HCT116 (cell line): ENCODE measurements around the gene OR2D3. TPM values are rescaled to one million over a fixed set of nuclear protein-coding genes. Genes with fewer than 3 reads are reported as not detected.

Experiments used
- ATAC-seq: fragments of 200-7000 bp; cut with Tn5 transposase; 2 replicates; pipeline ENCODE4 v1.9.1; 2020; ENCODE audit warnings: mild to moderate bottlenecking, moderate library complexity
- Bru-seq: library from RNA; stranded (reverse); fragments of 400-500 nt; gene quantifications from one replicate; lab custom pipeline; 2021; lab: Mats Ljungman, UMichigan
- BruChase-seq, 2 experiments: library from RNA; stranded (reverse); fragments of 400-500 nt; gene quantifications; one replicate each; lab custom pipeline; 2021; lab: Mats Ljungman, UMichigan
- BruUV-seq: library from RNA; stranded (reverse); fragments of 400-500 nt; replicated peaks from 2 replicates; lab custom pipeline; 2021; lab: Mats Ljungman, UMichigan
- CTCF ChIA-PET: fragments of 300-600 bp; sonication (Branson Sonifier 250); formaldehyde crosslinking; loops from one replicate; lab custom pipeline; 2021; ENCODE audit warnings: antibody characterized with exemption; lab: Charles Lee
- POLR2A ChIA-PET: fragments of 300-600, 350-600 bp; sonication (Branson Sonifier 250); formaldehyde crosslinking; loops from one replicate; lab custom pipeline; 2021; ENCODE audit warnings: antibody characterized with exemption; lab: Charles Lee
- RAD21 ChIA-PET, 2 experiments: fragments of 300-600 bp; sonication (Branson Sonifier 250); formaldehyde crosslinking; loops; one replicate each; lab custom pipeline; 2023; ENCODE audit warnings: low total read pairs in 2 of 2; ENCODE audit not compliant: uncharacterized antibody in 2 of 2, unreplicated experiment in 2 of 2, low non-redundant PET in 1 of 2; lab: Charles Lee
- DNase-seq: peaks from one replicate; pipeline ENCODE4 v3.0.0-alpha.2; 2010; ENCODE audit warnings: low read depth, low spot score
- H2AFZ ChIP-seq: fragments of 200-600 bp; shearing (Covaris generic), sonication (generic); 2 replicates; pipeline ENCODE4 v1.6.1; 2017; ENCODE audit warnings: low read depth, mixed run types, mixed read lengths, antibody characterized with exemption, low read length; ENCODE audit not compliant: poor library complexity, severe bottlenecking
- H3K27ac ChIP-seq: 2 replicates; pipeline ENCODE4 v1.5.1; 2012; ENCODE audit warnings: low read depth, low read length
- H3K27me3 ChIP-seq: fragments of 200-600 bp; sonication (generic); 2 replicates; pipeline ENCODE4 v1.6.1; 2016; ENCODE audit warnings: mixed run types, low read length, mixed read lengths; ENCODE audit not compliant: insufficient read depth
- H3K36me3 ChIP-seq, 2 experiments: fragments of 200-500 bp in 1 of 2; fragments of 200-600 bp in 1 of 2; sonication (Bioruptor generic) in 1 of 2; sonication (generic) in 1 of 2; 2 replicates each; pipeline versions ENCODE4 v1.5.1 to v1.6.1; 2014 to 2016; ENCODE audit warnings: low read length in 2 of 2, inconsistent platforms in 1 of 2, mixed read lengths in 1 of 2, mixed run types in 1 of 2; ENCODE audit not compliant: insufficient read depth in 2 of 2, control insufficient read depth in 1 of 2
- H3K4me1 ChIP-seq, 2 experiments: fragments of 200-600 bp in 1 of 2; sonication (generic) in 1 of 2; 2 replicates each; pipeline versions ENCODE4 v1.5.1 to v1.6.1; 2012 to 2017; ENCODE audit warnings: low read length in 2 of 2, inconsistent platforms in 1 of 2, mild to moderate bottlenecking in 1 of 2, mixed read lengths in 1 of 2, mixed run types in 1 of 2, moderate library complexity in 1 of 2; ENCODE audit not compliant: insufficient read depth in 2 of 2, control insufficient read depth in 1 of 2
- H3K4me2 ChIP-seq: fragments of 200-600 bp; sonication (generic); 2 replicates; pipeline ENCODE4 v1.6.1; 2017; ENCODE audit warnings: mixed run types, low read length, mixed read lengths
- H3K4me3 ChIP-seq, 2 experiments: fragments of 200-600 bp in 1 of 2; sonication (generic) in 1 of 2; replicated peaks in 1 of 2; 2 replicates each; pipeline ENCODE4 v1.5.1; 2011 to 2016; ENCODE audit warnings: low read length in 2 of 2, control low read depth in 1 of 2, low read depth in 1 of 2, mild to moderate bottlenecking in 1 of 2, mixed read lengths in 1 of 2, mixed run types in 1 of 2
- H3K79me2 ChIP-seq: fragments of 200-600 bp; sonication (generic); 2 replicates; pipeline ENCODE4 v1.6.1; 2017; ENCODE audit warnings: mild to moderate bottlenecking, mixed run types, low read length, moderate library complexity, mixed read lengths; ENCODE audit not compliant: insufficient read depth
- H3K9ac ChIP-seq: fragments of 200-600 bp; sonication (generic); 2 replicates; pipeline ENCODE4 v1.6.1; 2016; ENCODE audit warnings: low read length, mixed read lengths
- H3K9me2 ChIP-seq: fragments of 200-600 bp; sonication (generic), shearing (Covaris generic); 2 replicates; pipeline ENCODE4 v1.6.1; 2017; ENCODE audit warnings: mixed run types, mild to moderate bottlenecking, moderate library complexity; ENCODE audit not compliant: insufficient read depth
- H3K9me3 ChIP-seq, 2 experiments: fragments of 200-500 bp in 1 of 2; fragments of 200-600 bp in 1 of 2; sonication (Bioruptor generic) in 1 of 2; sonication (generic) in 1 of 2; 2 replicates each; pipeline ENCODE4 v1.6.1; 2014 to 2017; ENCODE audit warnings: low read length in 2 of 2, mixed read lengths in 2 of 2, inconsistent platforms in 1 of 2, low read depth in 1 of 2, mild to moderate bottlenecking in 1 of 2, mixed run types in 1 of 2, moderate library complexity in 1 of 2; ENCODE audit not compliant: control insufficient read depth in 1 of 2, insufficient read depth in 1 of 2
- H4K20me1 ChIP-seq: fragments of 200-600 bp; sonication (generic), shearing (Covaris generic); 2 replicates; pipeline ENCODE4 v1.6.1; 2017; ENCODE audit warnings: mixed run types, mild to moderate bottlenecking, moderate library complexity; ENCODE audit not compliant: insufficient read depth
- CBX3 ChIP-seq: IDR thresholded peaks from 2 replicates; pipeline ENCODE4 v1.6.1; 2012; ENCODE audit warnings: low read depth
- CEBPB ChIP-seq: IDR thresholded peaks from 2 replicates; pipeline ENCODE4 v1.6.1; 2012; ENCODE audit warnings: low read depth
- CTCF ChIP-seq, 3 experiments: fragments of 200-600 bp in 1 of 3; sonication (generic) in 1 of 3; IDR thresholded peaks in 2 of 3; conservative IDR thresholded peaks in 1 of 3; 2 replicates each; pipeline ENCODE4 v1.5.1; 2012 to 2017; ENCODE audit warnings: low read depth in 2 of 3, low read length in 2 of 3, antibody characterized with exemption in 1 of 3, borderline replicate concordance in 1 of 3, control low read depth in 1 of 3, mild to moderate bottlenecking in 1 of 3, mixed read lengths in 1 of 3, mixed run types in 1 of 3, moderate library complexity in 1 of 3; ENCODE audit not compliant: insufficient read depth in 1 of 3
- ELF1 ChIP-seq: IDR thresholded peaks from 2 replicates; pipeline ENCODE4 v1.6.1; 2012; ENCODE audit warnings: low read depth, borderline replicate concordance
- EZH2 ChIP-seq: fragments of 200-600 bp; sonication (generic); IDR thresholded peaks from 2 replicates; pipeline ENCODE4 v1.6.1; 2017; ENCODE audit warnings: antibody characterized with exemption, mixed run types
- EZH2phosphoT487 ChIP-seq: fragments of 200-600 bp; IDR thresholded peaks from 2 replicates; pipeline ENCODE4 v1.6.1; 2018; ENCODE audit warnings: antibody characterized with exemption, borderline replicate concordance
- MAX ChIP-seq: IDR thresholded peaks from 2 replicates; pipeline ENCODE4 v1.6.1; 2012
- POLR2A ChIP-seq: IDR thresholded peaks from 2 replicates; pipeline ENCODE4 v1.7.0; 2011; ENCODE audit warnings: borderline replicate concordance; ENCODE audit not compliant: insufficient read depth, insufficient read length; ENCODE audit errors: extremely low read depth
- RAD21 ChIP-seq: IDR thresholded peaks from 2 replicates; pipeline ENCODE4 v1.6.1; 2012; ENCODE audit warnings: low read depth, mild to moderate bottlenecking
- REST ChIP-seq: IDR thresholded peaks from 2 replicates; pipeline ENCODE4 v1.6.1; 2012; ENCODE audit warnings: low read depth
- SIN3A ChIP-seq: IDR thresholded peaks from 2 replicates; pipeline ENCODE4 v1.6.1; 2012; ENCODE audit warnings: low read depth
- SP1 ChIP-seq: IDR thresholded peaks from 2 replicates; pipeline ENCODE4 v1.6.1; 2012; ENCODE audit warnings: low read depth
- SRF ChIP-seq: IDR thresholded peaks from 2 replicates; pipeline ENCODE4 v1.6.1; 2012; ENCODE audit warnings: low read depth
- TCF7L2 ChIP-seq: IDR thresholded peaks from 2 replicates; pipeline ENCODE4 v1.7.0; 2011; ENCODE audit warnings: borderline replicate concordance, inconsistent platforms; ENCODE audit not compliant: insufficient read depth, insufficient read length; ENCODE audit errors: extremely low read depth
- YY1 ChIP-seq: IDR thresholded peaks from 2 replicates; pipeline ENCODE4 v1.6.1; 2011; ENCODE audit warnings: low read length, low read depth, moderate library complexity, mild to moderate bottlenecking; ENCODE audit not compliant: insufficient replicate concordance; ENCODE audit errors: extremely low read depth
- ZFX ChIP-seq: fragments of 450-650 bp; IDR thresholded peaks from 2 replicates; pipeline ENCODE4 v1.6.1; 2017
- ZNF274 ChIP-seq: fragments of 200-500 bp; sonication (Bioruptor generic); IDR thresholded peaks from 2 replicates; pipeline ENCODE4 v1.6.1; 2014; ENCODE audit warnings: mild to moderate bottlenecking, low read depth, low read length, inconsistent platforms
- intact Hi-C: fragments of 100-400 bp; cut with micrococcal nuclease; formaldehyde crosslinking; loops from 2 replicates; pipeline ENCODE4 v1.10.0; 2022
- long read RNA-seq: library from polyadenylated mRNA; unstranded; transcript quantifications from one replicate; pipeline ENCODE4 v2.0.0, GENCODE V29; 2021; ENCODE audit not compliant: unreplicated experiment
- polyA plus RNA-seq: library from polyadenylated mRNA; unstranded; fragments of >200 nt; gene quantifications from 2 replicates; pipeline ENCODE4 v1.2.1, GENCODE V29; 2012; ENCODE audit warnings: missing spikeins
- total RNA-seq: library from RNA; stranded (reverse); gene quantifications from one replicate; pipeline ENCODE4 v1.2.1, GENCODE V29; 2021; ENCODE audit not compliant: unreplicated experiment
- TF ChIP-seq, protein P1 (sequence below): IDR thresholded peaks from 2 replicates; pipeline ENCODE4 v1.6.1; 2011; ENCODE audit warnings: mild to moderate bottlenecking, low read length, moderate library complexity; ENCODE audit not compliant: insufficient replicate concordance; ENCODE audit errors: extremely low read depth
- TF ChIP-seq, protein P2 (sequence below): IDR thresholded peaks from 2 replicates; pipeline ENCODE4 v1.6.1; 2012

OR2D3 gene, protein sequence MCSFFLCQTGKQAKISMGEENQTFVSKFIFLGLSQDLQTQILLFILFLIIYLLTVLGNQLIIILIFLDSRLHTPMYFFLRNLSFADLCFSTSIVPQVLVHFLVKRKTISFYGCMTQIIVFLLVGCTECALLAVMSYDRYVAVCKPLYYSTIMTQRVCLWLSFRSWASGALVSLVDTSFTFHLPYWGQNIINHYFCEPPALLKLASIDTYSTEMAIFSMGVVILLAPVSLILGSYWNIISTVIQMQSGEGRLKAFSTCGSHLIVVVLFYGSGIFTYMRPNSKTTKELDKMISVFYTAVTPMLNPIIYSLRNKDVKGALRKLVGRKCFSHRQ
- total RNA-seq (not detected), Bru-seq, nascent RNA (not detected), BruChase-seq, experiment 1, labeled RNA remaining after a 6-hour chase (not detected), BruChase-seq, experiment 2, labeled RNA remaining after a 2-hour chase (not detected)
- polyA plus RNA-seq, result 0.19 TPM in 1 of 2 replicates, not detected in the other
- long read RNA-seq, result 0 reads

GRCh38 chr11:6920702-6921101 is at the start of gene OR2D3:
Gene OR2D3 (plus strand): TSS chr11:6921002. CDS start chr11:6921002, 0 bp downstream.
- no peak within 1 kb of the TSS for H3K9ac ChIP-seq
- H2AFZ ChIP-seq, result no peak within 1 kb of the TSS
- no peaks in the 10 kb centered on the region for H3K27me3 ChIP-seq
- intact Hi-C loops, result no loop called here
- ChIA-PET CTCF (no interaction called here), POLR2A (no interaction called here), RAD21 (no interaction called here)
- no peaks in the 10 kb centered on the region for H3K9me3 ChIP-seq
- H3K4me1 ChIP-seq, result peaks cover 4% of the 10 kb centered on the region in 2 experiments; a peak in 2 of 4 replicates
- no peak within 1 kb of the TSS for H3K4me3 ChIP-seq
- no peak within 1 kb of the TSS for H3K27ac ChIP-seq
- H3K4me2 ChIP-seq, result no peak within 1 kb of the TSS
- BruUV-seq, result no TSS peak
- no peaks in the 10 kb centered on the region for H4K20me1 ChIP-seq
- no peaks in the 10 kb centered on the region for H3K9me2 ChIP-seq
- H3K36me3 ChIP-seq, result no peaks in the 10 kb centered on the region
- H3K79me2 ChIP-seq, result no peaks in the 10 kb centered on the region
- DNase-seq, result no peak
- no peak for ATAC-seq
- TF ChIP-seq SIN3A (no peak), SRF (no peak), SP1 (no peak), POLR2A (no peak), YY1 (no peak), ZFX (no peak), MAX (no peak), CTCF (IDR thresholded peaks at IDR 0.05 in 2 of 3, conservative IDR thresholded peaks at IDR 0.05 in 1 of 3; ENCODE audit: borderline replicate concordance in 1 of 3, insufficient read depth in 1 of 3, low read depth in 2 of 3, low read length in 2 of 3) (no peak), CEBPB (no peak), ELF1 (no peak), ZNF274 (no peak), EZH2phosphoT487 (no peak), REST (no peak), EZH2 (no peak), TCF7L2 (no peak), RAD21 (no peak), CBX3 (no peak)
- TF ChIP-seq, protein P1, sequence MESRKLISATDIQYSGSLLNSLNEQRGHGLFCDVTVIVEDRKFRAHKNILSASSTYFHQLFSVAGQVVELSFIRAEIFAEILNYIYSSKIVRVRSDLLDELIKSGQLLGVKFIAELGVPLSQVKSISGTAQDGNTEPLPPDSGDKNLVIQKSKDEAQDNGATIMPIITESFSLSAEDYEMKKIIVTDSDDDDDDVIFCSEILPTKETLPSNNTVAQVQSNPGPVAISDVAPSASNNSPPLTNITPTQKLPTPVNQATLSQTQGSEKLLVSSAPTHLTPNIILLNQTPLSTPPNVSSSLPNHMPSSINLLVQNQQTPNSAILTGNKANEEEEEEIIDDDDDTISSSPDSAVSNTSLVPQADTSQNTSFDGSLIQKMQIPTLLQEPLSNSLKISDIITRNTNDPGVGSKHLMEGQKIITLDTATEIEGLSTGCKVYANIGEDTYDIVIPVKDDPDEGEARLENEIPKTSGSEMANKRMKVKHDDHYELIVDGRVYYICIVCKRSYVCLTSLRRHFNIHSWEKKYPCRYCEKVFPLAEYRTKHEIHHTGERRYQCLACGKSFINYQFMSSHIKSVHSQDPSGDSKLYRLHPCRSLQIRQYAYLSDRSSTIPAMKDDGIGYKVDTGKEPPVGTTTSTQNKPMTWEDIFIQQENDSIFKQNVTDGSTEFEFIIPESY, result no peak
- TF ChIP-seq, protein P2, sequence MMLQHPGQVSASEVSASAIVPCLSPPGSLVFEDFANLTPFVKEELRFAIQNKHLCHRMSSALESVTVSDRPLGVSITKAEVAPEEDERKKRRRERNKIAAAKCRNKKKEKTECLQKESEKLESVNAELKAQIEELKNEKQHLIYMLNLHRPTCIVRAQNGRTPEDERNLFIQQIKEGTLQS, result no peak
